ENCODE results near the gene BEND2.
"Not testable (repeated sequence)": the region's sequence is repeated elsewhere in the genome, so short reads cannot be mapped to it uniquely, and the experiment has no call there.

Gene BEND2

DNA sequence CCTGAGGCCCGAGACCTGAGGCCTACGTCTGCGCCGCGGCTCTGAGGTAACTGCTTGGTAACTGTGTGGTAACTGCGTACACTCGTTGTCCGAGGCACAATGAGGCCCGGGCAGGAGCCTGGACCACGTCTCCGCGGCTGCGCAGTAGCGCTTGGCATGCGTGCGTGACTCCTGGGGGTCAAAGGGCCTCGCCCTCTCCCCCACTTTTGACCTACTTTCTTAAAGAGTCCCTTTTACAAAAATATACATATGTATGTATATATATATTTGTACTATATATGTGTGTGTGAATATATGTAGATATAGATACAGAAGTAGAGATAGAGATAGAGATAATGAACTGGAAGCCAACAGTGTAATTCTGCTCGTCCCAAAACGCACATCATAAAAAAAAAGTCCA is at the start of gene BEND2:
Gene BEND2 (minus strand): TSS at position 101 of the 400 bp plus-strand sequence. CDS start 136 bp downstream, outside the sequence.
- DNase-seq: no peak

GRCh38 chrX:18255059-18255458 is 34.4 kb upstream of the BEND2 start:
- no peak for DNase-seq

GRCh38 chrX:18252644-18253359 is 32.1 kb upstream of the BEND2 start:
- DNase-seq: no peak

- DNase-seq: not testable (repeated sequence)
Observed at GRCh38 chrX:18229646-18230045, 9.0 kb upstream of the BEND2 start.

DNA sequence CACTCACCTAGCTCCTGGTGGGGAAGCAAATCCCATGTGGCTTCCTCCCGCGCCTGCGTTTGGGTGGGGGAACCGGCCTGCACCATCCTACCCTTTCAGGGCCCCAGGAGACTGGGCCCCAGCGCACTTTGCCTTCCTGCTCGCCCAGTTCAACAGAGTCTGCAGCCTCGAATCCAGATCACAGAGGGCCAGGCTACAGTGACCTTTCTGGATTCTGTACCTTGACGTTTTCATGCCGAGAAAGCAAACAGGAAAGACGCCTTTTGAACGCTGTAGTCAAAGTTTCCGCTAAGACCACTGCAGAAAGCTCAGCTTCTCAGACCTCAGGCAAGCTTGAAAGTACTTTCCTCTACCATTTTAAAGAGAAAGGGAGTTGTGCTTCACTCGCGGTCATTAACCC is 7.4 kb upstream of the BEND2 start:
- no peak for DNase-seq

DNA sequence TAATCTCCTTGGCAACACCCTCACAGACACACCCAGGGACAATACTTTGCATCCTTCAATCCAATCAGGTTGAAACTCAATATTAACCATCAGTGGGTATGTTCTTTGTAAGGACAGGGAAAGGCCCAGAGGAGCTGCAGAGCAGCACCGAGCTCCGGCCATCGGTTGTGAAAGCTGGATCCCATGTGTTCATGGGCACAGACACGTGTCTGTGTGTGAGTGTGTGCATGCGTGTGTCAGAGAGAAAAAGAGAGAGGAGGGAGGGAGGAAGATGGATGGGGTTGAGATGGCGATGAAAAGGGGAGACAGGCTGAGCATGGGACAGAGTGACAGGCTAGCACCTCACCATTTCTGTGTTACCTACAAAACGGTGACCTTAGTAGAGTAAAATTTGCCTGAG is 6.8 kb upstream of the BEND2 start:
- no peak for DNase-seq

DNA sequence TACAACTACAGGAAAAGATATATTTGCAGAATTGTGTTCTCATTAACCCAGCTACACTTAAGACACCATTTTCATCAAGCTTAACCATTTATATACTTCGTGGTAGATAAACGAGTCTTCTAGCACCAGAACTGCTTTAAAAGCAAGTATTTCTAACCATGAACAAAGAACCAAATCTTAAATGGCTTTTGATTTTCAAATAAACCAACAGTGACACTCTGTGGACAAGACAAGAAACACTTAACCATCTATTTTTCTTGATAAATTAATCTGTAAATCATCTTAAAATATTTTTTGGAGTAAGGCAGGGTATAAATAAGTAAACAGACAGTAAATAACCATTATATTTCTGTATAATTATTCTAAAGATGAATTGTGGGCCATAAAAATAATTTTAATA is 10.2 kb downstream of the BEND2 start:
- DNase-seq: no peak

GRCh38 chrX:18206657-18207056 is 14.0 kb downstream of the BEND2 start:
- no peak for DNase-seq

DNA sequence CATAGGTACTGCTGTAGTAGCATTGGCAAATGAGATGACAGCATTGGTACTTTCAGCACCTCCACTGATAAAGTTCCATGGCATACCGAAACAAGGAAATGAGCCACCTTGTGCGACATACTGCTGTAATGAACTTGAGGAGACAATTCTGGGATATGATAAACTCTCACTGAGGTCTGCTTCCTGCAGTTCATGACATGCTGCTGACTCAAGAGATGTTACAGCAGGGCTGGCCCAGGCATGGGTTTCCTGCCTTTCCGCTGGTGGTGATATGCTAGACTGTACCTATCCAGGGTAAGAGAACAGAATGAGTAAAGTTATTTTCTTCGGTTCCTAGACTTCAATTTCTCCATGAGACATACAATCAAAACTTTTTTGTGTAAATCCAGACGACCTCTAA is 17.1 kb downstream of the BEND2 start:
- DNase-seq: no peak

- no peak for DNase-seq
Observed at GRCh38 chrX:18194688-18195087, 26.0 kb downstream of the BEND2 start.

- no peak for DNase-seq
Observed at GRCh38 chrX:18179446-18179845, 41.2 kb downstream of the BEND2 start.

DNA sequence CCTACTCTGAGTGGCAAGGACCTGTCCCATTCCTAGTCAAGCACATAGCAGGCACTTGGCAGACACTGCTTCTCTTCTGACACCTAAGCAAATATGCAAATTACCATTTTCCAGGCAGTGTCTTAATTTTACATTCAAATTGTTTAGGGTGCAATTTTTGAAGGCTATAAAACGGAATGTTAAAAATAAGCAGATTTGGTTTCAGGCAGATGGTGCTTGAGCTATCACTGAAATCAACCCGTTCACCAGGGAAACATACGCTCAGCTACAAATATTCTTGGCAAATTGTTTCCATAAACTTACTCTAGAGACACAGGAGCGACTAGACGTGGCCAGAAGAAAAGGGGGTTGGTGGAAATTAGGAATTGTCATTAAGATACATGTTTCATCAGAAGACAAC is 45.7 kb downstream of the BEND2 start:
- DNase-seq: no peak

DNA sequence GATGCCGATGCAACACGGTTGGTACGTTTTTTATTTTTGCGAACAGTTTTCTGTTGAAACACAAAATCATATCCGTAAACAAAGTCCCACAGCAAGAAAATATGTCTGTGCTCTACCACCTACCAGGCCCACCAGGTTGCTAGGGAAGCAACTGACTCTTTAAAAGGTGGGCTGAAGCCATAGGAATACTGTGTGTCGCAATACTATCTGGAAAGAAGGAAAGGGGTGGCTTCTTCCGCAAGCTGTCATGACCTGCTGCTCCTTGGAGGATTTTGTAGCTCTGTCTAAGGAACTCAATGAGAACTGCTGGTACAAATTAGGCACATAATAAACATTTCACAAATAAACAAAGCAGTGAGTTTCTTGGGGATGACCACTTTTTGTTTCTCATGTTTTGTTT is 46.5 kb downstream of the BEND2 start:
- no peak for DNase-seq

GRCh38 chrX:18173494-18174180 is 47.0 kb downstream of the BEND2 start:
- no peak for DNase-seq

GRCh38 chrX:18172970-18173369 is 47.7 kb downstream of the BEND2 start:
- no peak for DNase-seq

DNA sequence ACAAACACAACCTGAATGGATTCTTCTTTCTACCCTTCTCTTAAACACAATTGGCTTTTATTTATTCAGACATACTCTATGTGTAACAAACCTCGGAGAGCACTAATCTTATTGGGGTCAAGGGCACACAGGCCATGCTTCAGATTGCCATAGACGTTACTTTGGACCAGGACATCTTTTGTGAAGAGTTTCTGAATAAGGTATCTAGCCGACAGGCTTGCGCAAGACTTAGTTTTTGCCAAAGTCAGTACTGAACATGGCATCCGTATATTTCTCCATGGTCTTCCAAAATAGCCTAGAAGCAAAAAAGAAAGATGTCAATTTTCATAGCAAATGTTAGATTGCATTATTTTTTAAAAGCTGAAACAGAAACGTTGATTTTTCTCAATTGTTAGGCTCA is 49.8 kb downstream of the BEND2 start:
- no peak for DNase-seq

DNA sequence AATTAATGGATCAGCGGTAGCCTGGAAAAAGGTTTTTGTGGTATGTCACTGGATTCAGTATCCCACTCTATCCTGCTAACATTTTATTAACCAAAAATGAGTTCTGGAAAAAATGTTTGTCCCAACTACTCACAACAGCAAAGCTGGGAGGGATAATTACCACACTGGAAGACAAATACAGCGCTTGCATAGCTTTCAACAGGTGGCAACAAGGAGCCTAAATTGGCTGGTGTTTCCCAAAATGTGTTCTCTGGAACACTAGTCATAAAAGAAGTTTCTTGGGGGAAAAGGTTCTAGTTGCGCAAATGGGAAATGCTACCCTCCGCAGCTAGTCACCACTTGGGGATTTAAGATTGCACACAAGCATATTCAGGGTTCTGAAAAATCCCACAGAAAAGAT is 54.6 kb downstream of the BEND2 start:
- no peak for DNase-seq

GRCh38 chrX:18160369-18160768 is 60.3 kb downstream of the BEND2 start:
- DNase-seq: no peak

- no peak for DNase-seq
Observed at GRCh38 chrX:18158963-18159362, 61.7 kb downstream of the BEND2 start.

DNA sequence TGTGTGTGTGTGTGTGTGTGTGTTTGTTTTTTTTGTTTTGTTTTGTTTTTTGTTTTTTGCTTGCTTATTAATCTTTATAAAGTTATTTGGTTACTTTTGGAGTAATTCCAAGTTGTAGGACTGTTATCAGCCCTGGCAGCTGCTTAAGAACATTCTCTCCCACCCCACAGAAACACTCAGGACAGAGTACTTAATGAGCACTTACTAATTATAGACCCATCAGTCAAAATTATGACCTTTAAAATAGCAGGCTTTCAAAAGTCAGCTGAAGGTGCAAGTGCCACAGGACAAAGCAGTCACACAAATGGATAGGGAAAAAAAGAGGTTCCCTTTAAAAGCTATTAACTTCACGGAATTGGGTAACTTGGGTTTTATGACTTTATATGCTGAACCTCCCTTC is 69.0 kb downstream of the BEND2 start:
- DNase-seq: no peak

- no peak for DNase-seq
Observed at GRCh38 chrX:18151157-18151556, 69.5 kb downstream of the BEND2 start.

- no peak for DNase-seq
Observed at GRCh38 chrX:18149454-18149853, 71.2 kb downstream of the BEND2 start.

- no peak for DNase-seq
Observed at GRCh38 chrX:18146954-18147353, 73.7 kb downstream of the BEND2 start.

DNA sequence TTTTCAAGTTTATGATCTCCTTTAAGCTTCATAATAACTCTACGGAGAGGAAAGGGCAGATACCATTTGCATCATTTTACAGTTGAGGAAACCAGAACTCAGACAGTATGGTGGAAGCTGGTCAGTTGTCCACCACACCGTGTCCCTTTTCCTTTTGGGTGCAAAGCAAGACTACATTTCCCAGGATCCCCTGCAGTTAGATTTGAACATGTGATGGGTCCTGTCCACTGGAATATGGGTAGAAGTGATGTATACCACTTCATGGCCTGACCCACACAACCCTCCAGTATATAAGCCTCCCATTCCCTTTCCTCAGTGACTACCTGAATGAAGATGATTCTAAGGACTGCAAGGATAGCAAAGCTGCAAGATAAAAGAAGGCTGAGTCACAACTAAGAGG is 74.7 kb downstream of the BEND2 start:
- DNase-seq: no peak

DNA sequence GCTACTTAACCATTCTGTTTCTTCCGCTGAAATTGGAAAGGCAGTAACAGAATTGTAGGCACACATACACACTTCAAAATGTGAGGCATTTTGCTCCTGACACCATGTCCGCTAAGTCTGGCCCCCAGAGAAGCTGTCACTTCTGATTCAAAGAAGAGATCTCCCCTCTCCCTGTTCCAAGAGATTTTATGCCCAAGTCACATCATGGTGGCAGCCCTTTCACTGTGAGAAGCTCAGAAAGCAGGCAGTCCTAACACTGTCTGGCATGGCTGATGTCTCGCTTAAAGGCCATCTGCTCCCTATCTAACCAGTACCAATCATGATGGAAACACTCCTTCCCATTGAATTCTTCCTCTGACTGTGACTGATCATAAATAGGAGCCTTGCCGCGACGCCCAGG is 83.9 kb downstream of the BEND2 start:
- no peak for DNase-seq

Measured in activated T-cell treated with anti-CD3 and anti-CD28 coated beads for 4 hours (primary cell).